ENCODE measurements around the gene SH3YL1.
A peak's percentile ranks its signal among the peaks of the same experiment; 100 is the strongest.

Gene SH3YL1

GRCh38 chr2:281381-281780 is 17.5 kb upstream of the SH3YL1 start:
- no peak for DNase-seq

GRCh38 chr2:280650-281110 is 16.8 kb upstream of the SH3YL1 start:
- no peak for DNase-seq

GRCh38 chr2:279956-280649 is 16.3 kb upstream of the SH3YL1 start:
- no peak for DNase-seq

DNA sequence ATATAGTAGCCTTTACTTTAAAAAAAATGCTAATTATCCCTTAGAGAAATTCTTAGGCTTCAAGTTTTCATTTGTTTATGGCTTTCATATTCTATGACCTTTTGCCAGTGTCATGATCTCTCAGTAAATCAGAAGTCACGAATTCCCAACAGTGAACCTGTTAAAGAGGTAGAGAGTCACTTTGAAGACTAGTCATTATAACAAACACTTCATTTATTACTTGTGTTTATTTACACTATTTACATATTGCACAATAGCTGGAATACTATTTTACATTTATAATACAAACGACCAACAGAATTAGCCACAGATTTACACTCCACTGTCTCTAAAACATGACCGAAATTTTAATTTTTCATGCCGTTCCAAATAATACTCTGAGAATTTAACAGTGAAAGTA is 15.5 kb upstream of the SH3YL1 start:
- DNase-seq, result no peak

DNA sequence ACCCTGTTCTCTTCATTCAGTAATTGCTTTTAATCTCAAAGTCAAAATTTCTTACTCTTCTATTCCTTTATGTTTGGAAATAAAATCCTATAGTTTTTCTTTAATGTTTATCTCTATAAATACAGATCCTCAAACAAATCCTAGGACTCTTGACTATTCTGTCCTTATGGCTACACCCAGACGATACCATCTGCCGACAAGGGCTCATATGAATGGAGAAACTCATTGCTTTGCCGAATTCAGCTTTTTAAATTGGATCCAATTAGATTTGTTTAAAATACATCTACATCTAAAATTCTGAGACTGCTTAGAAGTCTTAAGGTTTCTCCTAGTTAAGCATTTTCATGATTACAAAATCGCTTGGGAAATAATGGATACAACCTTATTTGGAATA is 15.1 kb upstream of the SH3YL1 start:
- no peak for DNase-seq

DNA sequence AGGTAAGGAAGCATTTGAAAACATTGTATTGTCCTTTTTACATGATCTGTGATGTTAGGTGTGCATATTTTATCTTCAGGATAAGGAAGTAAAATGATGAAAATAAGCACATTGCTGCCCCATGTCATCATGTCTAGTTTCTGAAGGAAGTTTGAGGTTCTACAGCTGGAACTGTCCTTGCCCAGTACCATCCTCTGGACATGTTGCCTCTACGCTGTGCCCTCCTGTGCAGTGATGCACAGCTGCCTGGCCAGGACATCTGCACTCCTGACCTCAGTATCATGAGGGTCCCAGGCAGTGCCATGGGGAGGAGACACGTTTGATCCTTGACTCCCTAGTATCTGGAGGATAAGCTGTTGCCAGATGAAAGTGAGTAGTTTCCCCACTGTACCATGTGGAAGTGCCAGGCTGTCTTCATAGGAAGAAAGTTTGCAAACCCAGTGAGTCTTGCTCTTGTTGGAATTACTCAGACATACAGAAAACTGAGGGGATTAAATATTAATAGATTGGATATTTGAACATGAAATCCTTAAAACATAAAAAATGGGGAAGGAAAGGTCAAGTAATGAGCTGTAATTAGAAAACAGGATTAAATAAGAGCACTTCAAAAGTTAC is 14.6 kb upstream of the SH3YL1 start:
- DNase-seq, result no peak

- no peak for DNase-seq
Measured at GRCh38 chr2:275466-275865, 11.6 kb upstream of the SH3YL1 start.

DNA sequence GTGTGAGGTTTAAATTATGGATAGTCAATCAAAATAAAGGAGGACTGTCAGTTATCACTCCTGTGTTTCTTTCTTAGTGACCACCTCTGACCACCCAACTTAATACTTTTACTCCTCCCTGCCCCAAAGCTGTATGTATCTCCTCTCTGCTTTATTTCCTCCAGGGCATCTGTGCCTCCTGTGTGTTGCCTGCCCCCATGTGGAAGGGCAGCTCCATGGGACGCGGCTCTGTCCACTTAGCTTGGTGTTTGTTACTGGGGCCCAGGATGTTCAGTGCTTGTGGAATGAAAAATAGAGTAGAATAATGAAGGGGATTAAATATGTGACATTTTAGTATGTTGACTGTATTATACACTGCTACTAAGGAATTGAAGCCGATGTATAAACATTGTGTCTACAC is 10.7 kb upstream of the SH3YL1 start:
- DNase-seq, result no peak

DNA sequence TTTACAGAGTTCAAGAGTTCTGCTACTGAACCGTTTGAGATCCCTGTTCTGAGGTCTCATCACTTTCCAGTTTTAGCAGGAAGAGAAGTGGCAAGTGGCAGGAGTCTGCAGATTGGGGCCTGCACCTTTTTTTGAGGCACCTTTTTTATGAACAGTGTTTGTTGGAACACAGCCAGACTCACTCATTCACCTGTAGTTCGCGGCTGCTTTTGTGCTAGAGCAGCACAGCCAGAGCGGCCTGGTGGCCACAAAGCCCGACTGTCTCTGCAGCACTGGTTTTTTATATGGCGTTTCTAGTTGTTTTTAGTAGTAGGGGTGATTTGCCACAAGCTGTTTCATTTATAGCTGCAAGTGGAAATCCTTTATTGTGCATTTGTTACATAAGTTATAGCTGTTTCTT is 9.5 kb upstream of the SH3YL1 start:
- no peak for DNase-seq

DNA sequence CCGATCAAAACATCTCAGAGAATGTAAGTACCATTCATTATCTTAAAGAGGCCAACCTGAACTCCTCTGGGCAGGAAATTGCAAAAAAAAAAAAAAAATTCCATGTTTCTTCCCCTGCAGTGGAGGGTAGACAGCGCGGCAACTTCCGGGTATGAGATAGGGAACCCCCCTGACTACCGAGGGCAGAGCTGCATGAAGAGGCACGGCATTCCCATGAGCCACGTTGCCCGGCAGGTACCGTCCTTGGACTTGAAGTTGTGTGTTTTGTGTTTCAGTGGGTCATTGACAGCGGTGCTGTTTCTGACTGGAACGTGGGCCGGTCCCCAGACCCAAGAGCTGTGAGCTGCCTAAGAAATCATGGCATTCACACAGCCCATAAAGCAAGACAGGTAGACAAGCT is 8.1 kb upstream of the SH3YL1 start:
- DNase-seq, result no peak

DNA sequence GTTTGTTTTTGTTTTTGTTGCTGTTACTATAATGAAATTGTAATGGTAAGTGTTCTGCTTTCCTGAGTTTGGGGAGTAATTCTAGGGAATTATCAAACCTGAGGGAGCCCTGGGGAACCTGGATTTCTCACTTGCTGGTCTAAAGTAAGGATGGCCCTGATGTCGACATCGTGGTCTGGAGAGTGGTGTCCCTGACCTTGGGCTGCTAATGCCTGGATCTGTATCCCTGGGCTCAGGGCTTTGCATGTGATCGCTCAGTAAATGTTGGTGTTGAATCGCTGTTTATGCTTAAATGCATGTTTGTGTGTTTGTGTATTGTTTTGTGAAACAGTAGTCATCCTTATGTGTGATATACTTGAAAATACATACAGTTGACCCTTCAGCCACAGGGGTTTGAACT is 7.0 kb upstream of the SH3YL1 start:
- no peak for DNase-seq

DNA sequence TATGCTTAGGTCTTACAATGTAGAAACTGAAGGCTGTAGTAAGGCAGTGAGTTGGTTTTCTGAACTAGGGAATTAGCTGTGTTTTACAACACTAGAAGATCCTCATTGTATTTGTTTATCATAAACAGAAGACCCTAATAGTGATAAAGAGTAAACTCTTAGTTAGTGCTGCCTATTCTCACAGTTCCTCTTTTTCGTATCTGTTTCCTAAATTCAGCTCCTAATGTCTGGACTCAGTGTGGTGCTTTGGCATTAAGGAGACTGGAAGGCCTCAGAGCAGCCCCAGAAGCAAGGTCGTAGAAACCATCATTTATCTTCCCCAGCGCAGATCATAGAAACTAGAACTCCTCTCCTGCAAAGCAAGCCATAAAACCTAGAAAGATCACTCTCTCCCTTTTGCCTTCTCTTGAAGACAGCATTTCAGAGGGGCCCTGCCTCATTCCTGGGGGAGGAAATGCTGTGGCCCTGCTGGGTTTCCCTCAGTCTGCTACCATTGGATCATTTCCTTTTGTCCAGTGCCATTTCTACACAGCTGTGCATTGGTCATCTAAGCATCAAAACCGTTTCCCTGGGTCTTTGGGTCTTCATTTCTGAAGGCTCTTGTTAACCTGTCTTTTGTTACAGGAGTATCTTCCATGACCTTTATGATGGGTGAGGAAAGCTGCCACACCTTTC is 5.7 kb upstream of the SH3YL1 start:
- no peak for DNase-seq

DNA sequence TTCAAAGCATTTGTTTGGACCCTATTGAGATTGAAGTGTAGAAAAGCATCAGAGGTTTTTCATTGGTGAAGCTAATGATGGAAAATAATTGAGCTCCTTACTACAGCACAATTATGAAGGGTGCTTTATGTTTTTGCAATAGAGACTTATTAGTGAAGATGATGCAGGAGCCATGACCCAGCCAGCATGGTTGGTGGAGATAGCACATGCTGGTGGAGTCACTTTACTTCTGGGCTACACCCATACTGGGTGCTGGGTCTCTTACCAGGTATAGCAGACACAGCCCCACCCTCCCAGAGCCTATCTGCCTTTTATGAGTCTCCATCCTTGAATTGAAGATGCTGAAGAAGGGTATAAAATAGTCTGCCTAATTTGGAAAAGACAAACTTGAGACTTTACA is 4.5 kb upstream of the SH3YL1 start:
- no peak for DNase-seq

- DNase-seq, result peak; percentile 94
Measured at GRCh38 chr2:264493-265468, 949 bp upstream of the SH3YL1 start, which contains the start of gene ACP1. Gene ACP1, plus strand, starts transcription at chr2:264947. Its CDS starts 18 bp downstream, at chr2:264965.

DNA sequence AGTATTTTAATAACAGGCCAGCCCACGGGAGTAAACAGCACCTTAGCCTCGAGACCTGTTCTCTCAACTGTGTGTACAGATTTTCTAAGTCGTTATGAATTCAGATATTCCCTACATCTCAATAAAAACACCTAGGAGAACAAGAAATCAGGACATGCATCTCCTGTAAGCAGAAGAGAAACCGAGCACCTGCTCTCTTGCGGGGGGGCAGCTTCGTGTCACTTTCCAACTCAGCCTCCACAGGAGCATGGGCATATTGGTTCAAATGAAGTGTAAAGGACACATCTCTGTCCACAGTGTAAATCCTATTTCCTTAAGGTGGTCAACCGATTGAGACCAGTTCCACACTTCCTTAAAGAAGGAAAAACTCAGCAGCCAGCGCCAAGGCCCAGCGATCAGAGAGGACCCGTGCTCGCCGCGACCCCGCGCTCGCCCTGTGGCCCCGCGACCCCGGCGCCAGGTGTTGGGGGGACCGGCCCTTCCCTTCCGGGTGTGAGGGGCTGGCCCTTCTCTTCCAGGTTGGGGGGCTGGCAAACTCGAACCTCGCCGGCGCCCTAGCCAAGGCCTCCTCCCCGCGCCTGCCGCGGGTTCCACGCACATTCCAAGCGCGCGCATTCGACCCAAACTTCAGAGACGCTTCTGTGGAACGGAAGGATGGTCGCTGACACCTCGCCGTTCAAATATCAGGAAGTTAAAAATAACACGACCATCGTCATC is 652 bp downstream of the SH3YL1 start:
- no peak for DNase-seq

DNA sequence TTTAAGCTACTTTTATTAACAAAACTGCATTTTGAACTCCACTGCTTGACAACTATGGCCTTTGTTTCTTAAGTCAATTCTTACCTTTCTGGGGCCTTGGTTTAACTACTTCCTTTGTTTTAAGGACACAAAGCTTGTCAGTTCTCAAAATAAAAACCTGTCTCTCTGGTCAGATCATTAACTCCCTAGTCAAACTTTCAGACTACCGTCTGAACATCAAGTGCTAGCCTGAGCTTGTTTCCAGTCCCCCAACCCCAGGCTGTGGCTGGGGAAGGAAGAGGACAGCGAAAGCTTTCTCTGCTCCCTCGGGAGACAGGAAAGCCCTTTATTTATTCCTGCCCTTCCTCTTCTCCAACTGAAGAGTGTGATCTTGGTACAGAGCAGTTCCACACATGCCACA is 1.7 kb downstream of the SH3YL1 start:
- no peak for DNase-seq

GRCh38 chr2:260507-261161 is 3.2 kb downstream of the SH3YL1 start:
- no peak for DNase-seq

DNA sequence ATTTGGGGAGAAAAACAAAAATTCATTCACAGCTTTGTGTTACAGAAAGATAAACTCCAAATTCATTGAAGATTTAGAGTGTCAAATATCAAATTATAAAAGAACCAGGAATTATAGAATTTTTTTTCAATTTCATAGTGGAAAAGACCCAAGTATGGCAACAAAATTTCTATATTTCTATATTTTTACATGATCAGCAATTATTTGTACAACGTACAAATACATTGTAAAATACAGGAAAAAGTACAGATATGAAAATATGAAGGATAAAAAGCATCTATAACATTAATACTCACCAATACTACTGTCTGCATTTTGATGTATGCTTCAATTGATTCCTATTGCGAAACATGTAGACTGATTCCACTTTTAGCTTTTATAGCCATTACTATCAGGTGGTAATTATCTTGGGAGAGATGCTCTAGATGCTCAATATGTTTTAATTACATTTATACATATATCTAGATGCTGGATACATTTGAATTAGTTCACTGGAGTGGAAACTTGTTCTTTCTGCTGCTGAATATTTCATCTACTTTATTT is 4.0 kb downstream of the SH3YL1 start:
- no peak for DNase-seq

- no peak for DNase-seq
Measured at GRCh38 chr2:258933-259332, 4.9 kb downstream of the SH3YL1 start.

DNA sequence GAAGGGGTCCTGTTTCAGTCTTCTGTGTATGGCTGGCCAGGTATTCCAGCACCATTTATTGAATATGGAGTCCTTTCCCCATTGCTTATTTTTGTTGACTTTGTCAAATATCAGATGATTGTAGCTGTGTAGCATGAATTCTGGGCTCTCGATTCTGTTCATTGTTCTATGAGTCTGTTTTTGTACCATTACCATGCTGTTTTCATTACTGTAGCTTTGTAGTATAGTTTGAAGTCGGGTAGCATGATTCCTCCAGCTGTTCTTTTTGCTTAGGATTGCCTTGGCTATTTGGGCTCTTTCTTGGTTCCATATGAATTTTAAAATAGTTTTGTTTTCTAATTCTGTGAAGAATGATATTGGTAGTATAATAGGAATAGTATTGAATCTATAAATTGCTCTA is 6.0 kb downstream of the SH3YL1 start:
- no peak for DNase-seq

DNA sequence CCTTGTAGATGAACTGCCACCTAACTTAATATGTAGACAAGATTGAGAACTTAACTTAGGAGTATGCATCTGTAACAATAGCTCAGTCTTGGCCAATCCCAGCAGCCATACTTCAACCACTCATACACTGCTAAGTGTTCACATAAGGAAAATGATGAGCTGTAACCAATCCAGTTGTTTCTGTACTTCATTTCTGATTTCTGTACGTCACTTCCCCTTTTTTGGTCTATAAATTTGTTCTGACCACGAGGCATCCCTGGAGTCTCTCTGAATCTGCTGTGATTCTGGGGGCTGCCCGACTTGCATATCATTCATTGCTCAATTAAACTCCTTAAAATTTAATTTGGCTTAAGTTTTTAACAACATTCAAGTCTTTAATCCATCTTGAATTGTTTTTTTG is 6.4 kb downstream of the SH3YL1 start:
- no peak for DNase-seq

- DNase-seq, result no peak
Measured at GRCh38 chr2:256094-256493, 7.7 kb downstream of the SH3YL1 start.

Data from stimulated activated CD4-positive, alpha-beta T cell treated with anti-CD3 and anti-CD28 coated beads, Interleukin-1b, Interleukin-23, amount 100 ng/mL, for 48 hours (primary cell).